ENCODE measurements around the gene ZNF19.

ZNF19 gene

DNA sequence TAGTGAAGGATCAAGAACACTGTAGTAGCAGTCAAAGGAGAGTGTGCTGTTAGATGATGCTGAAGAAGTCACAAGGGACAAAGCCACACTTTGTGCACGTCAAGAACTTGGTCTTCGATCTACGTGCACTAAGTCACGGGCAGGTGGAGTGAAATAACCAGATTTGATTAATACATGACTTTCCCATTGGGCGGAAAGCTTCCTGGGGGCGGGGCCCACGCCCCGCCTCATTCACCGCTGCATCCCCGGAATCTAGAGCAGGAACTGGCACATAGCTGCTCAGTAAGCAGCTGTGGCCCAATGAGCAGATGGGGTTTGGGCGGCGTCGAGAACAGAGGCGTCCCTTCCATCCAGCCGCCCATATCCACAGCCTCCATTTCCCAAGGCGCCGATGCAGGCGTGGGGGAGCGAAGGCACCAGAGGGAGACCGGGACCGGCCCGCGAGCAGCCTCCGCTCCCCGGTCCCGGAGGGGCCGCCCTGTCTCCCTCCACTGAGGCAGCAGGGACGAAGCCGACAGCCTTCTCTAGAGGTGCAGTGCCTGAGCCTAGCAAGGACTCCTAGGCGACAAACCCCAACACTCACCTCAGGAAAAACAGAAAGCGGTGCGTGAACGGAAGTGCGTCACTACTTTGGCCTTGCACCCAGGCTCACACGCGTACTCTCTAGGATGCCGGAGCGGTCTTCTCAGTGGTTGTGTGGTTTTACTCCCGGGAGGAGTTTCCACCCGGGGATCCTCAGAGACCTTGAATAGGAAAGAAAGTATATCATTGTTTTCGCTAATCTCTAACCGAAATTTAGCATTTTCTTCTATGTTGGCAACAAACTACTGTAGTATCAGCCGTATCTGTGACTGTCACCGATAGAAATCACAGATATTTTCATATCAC is 4.9 kb downstream of the ZNF19 start:
- peak; percentile 61 for DNase-seq

DNA sequence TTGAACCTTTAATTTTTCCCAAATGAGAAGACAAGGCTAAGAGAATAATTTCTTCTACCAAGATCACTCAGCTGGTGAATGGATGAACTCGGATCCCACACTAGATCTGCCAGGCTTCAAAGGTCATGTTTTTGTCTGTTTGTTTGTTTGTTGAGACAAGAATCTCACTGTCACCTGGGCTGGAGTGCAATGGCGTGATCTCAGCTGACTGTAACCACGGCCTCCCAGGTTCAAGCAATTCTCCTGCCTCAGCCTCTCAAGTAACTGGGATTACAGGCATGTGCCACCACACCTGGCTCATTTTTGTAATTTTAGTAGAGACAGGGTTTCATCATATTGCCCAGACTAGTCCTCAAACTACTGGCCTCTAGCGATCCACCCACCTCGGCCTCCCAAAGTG is 6.6 kb downstream of the ZNF19 start:
- DNase-seq, result no peak

- DNase-seq, result no peak
These were observed 8.2 kb downstream of the ZNF19 start for GRCh38 chr16:71480956-71481355.

- DNase-seq, result no peak
These were observed 9.7 kb downstream of the ZNF19 start for GRCh38 chr16:71479420-71479819.

DNA sequence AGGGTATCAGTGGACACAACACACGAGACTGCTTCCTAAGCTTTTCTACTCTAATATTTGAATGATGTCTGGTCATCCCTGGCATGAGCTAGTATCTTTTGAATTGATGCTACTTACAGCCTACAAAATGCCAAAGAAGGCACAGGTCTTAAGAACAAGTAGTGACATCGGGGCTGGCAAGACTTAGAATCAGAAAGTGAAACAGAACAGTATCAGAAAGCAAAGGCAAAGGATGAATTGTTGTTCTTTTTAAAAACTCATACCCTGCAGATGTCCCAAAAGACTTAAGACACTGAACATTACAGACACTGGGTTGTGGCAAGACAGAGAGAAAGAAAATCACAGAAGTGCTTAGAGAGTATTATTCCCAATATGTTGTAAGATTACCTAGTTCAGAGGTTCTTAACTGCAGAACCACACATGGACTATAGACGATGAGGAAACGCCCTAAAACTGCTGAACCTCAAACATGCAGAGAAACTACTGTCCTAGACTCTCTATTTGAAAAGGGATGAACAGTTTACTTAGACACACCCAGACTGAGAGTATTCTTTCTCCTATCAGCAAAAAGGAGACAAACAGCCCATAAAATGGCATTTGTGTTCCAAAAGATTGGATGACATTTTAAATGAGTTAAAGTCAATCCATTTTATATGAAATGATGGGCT is 12.5 kb downstream of the ZNF19 start:
- DNase-seq, result no peak

DNA sequence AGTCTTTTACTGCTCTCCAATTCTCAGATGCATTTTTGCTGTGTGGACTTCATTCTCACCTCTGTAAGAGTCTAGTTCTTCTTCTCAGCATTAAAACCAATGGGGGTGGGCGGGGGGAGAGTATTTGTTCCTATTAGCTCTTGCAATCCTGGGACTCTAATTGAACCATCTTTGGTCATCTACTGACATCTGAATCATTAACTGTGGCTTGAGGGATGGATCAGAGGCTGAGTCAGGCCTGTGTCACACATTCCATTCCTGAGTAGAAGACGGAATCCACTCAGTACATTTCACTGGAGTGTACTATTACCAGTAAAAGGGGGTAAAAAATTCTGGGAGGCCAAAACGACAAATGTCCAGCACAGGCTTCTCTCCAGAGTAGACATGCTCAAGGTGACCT is 14.3 kb downstream of the ZNF19 start:
- no peak for DNase-seq

DNA sequence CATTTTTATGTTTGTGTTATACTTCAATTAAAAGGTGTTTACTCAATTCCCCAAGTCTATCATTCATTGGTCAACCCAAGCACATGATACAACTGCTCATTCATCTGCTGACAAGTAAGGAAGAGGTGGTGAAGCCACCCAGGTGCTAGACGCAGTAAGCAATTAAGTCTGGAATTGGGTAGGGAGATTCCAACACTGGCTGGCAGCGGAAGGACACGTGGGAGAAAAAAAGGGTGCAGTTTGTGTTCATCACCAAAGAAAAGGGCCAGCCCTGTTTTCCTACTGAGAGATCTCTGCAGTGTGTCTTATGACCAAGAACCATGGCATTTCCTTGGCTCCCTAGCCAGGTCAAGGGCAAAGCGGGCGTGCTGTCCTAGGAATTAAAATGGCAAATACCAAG is 15.2 kb downstream of the ZNF19 start:
- no peak for DNase-seq

GRCh38 chr16:71472931-71473330 is 16.2 kb downstream of the ZNF19 start:
- no peak for DNase-seq

GRCh38 chr16:71472051-71472450 is 17.1 kb downstream of the ZNF19 start:
- DNase-seq, result no peak

DNA sequence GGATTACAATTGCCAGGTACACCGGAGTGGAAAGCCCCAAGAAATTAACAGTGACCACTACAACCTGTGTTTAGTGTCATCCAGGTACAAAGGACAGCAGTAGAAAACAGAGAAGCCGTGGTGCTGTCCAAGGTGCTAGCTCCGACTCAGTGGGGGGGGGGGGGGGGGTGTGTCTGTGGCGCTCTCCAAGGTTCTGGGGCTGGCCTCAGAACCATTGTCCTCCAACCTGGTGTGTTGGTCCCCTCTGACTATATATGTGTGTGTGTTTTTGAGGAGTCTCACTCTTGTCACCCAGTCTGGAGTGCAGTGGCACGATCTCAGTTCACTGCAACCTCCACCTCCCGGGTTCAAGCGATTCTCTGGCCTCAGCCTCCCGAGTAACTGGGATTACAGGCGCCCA is 21.3 kb downstream of the ZNF19 start:
- no peak for DNase-seq

DNA sequence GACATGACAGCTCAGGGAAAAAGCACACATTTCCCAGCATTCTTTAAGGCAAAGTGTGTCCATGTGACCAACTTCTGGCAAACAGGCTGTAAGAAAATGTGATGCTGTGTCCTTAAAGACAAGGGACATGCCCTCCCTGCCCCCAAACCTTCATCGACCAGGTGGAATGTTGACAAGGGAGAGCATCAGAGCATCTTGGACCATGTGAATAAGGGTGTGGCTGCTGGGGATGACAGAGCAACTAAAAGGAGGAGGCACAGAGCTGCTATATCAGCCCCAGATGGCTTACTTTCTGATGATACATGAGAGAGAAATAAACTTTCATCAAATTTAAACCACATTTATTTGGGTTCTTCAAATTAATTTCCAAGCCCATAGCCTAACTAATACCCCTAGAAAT is 24.9 kb downstream of the ZNF19 start:
- no peak for DNase-seq

DNA sequence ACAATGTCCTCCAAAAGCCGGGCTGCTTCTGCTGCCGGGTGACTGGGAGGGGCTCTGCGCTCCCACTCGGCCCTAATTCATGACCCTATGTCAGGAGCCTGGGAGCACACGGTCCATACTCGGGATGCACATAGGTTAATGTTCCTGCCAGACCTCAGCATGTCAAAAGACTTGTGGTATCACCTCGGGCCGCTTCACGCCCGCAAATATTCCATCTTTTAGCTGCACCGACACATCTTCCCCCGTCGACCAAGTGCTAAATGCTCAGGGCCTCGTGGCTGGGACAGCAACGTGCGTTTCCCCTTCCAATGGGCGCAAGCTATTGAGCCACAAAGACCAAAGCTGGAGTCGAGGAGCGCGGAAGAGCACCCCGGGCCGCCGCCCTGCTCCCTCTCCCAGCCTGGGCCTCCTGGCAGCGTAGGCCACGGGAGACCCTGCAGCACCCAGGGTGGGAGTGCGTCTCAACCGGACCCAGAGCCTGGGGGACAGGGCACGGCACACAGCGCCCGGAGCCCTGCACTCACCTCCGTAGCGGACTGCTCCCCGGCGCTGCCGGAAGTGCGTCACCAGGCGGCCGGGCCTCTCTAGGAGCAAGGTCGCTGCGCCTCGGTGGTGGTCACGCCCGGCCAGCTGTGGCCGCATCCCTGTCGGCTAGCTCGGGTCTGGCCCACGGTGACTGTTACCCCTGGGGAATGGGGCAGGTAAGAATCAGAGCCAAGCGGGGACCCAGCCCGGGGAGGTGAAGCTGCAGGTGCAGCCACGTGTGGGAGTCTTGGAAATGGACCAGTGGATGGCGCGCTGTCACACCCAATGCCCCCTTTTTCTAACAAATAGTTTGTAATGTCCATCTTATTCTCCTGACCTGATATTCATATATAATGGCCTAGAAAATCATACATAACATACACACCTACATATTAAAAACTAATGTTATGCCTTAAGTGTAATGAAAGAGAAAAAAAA is 27.2 kb downstream of the ZNF19 start, which contains the start of gene ZNF23:
Gene ZNF23 (minus strand): TSS at position 562 of the 963 bp plus-strand sequence. CDS start 5,451 bp downstream, outside the sequence.
- DNase-seq, result peak; percentile 32

DNA sequence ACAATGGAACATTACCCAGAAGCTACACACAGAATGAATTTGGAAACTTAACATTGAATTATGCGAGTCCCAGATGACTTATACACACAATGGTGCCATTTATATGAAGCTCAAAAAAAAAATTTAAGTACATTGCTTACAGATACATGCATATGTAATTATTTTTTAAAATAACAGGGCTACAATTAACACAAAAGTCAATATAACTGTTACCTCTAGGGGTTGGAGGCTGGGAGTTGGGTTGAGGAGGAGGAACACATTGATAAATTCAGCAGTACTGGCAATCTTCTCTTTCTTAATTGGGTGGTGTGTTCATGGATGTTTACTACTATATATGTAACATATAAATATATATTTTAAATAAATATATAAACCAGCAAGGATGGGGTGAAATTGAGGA is 28.2 kb downstream of the ZNF19 start:
- no peak for DNase-seq

GRCh38 chr16:71460236-71460635 is 28.9 kb downstream of the ZNF19 start:
- DNase-seq, result no peak

GRCh38 chr16:71459510-71459909 is 29.6 kb downstream of the ZNF19 start:
- no peak for DNase-seq

DNA sequence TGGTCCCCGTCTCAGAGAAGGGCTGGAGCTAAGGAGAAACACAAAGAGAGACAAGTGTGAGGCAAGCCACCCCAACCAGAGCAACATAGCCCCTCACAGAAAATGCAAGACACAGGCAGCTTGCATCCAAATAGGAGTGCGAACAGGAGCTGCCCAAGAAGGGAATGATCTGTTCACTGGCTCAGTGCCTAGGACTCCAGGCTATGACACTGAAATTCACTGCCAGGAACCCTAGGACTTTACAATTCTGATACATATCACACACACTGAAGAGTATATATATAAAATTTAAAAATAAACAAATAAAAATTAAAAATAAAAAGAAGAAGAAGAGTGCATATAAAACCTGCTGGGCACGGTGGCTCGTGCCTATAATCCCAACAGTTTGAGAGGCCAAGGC is 32.3 kb downstream of the ZNF19 start:
- no peak for DNase-seq

DNA sequence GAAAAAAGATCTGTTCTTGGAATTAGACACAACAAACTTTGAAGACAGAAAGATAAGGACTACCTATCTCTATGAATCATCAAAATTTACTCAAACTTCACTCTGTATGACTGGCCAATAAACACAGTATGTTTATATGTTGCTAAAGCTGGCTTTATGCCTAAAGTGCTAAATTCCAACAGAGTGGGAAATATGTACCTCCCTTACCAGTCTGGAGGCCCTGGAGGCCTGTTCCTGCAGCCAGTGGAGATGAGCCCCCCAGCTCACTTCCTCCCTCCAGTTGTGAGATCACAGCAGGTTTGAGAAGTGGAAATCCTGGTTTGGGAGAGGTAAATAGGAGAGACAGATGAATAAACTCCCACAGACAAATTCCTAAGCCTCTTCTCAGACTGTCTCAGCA is 36.1 kb downstream of the ZNF19 start:
- DNase-seq, result no peak

DNA sequence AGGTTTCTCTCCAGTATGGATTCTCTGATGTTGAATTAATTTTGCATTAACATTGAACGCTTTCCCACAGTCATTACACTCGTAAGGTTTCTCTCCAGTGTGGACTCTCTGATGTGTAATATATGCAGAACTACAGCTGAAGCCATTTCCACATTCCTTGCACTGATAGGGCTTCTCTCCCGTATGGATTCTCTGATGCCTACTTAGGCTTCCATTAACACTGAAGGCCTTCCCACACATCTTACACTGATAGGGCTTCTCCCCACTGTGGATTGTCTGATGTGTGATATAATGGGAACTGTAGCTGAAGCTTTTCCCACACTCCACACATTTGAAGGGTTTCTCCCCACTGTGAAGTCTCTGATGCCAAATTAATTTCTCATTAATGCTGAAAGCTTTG is 40.1 kb downstream of the ZNF19 start:
- DNase-seq, result no peak

GRCh38 chr16:71448274-71448866 is 40.8 kb downstream of the ZNF19 start:
- DNase-seq, result no peak

GRCh38 chr16:71443714-71444113 is 45.4 kb downstream of the ZNF19 start:
- no peak for DNase-seq

DNA sequence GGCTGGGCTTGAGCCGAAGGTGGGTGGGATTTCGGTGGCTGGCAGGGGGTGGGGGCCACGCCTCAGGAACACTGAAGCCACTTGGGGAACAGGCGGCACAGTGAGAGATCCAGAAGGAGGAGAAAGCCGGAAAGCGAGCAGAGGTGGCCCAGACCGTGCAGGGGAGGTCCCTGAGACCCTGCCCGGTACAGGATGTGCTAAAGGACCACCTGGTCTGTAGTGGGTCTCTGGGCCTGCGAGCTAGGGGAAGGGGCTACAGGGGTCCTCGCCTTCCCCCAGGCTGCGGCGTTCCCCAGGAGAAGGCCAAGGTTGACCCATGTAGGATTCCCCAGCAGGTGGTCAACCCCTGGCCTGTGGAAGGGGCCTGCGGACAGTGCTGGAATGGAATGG is 47.1 kb downstream of the ZNF19 start, which contains the start of gene TLE7:
Gene TLE7 (minus strand): TSS at position 4 of the 390 bp plus-strand sequence. CDS start 8,730 bp downstream, outside the sequence.
- DNase-seq, result no peak

DNA sequence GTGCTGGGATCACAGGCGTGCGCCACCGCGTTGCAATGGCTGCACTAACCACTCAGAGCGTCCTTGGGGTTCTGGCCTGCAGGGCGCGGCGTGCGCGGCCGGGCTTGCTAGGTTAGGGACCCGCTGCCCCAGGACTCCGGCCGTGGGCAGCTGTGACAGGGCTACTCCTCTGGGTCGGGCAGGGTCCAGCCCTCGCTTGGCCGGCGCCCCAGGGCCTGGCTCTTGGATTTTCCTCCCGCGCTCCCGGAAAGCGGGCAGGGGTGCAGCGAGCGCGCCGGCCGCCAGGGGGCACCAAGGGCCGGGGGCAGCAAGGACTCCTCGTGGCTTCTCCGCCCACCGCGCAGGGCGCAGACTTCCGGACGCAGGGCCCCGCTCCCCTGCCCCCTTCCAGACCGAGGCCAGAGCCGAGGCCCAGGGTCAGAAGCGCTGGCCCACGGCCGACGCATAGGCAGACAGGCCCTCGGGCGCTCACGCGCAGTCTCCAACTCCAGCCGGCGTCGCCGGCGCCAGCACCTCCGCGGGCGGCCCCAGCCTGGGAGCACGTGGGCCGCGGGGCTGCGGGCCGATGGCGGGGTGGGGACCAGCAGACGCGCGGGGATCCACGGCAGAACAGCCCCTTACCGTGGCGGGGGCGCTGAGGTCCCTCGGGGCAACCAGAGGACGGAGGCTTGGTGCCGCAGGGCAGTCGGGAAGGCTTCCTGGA is 47.6 kb downstream of the ZNF19 start:
- no peak for DNase-seq

Measured in NCI-H748 treated with DMSO at 0.1 percent for 48 hours (cell line).